H1 (cell line): ENCODE results near the gene TSPAN16. TPM values are rescaled to one million over a fixed set of nuclear protein-coding genes. Genes with fewer than 3 reads are reported as not detected.

Experiments
- CTCF ChIA-PET: fragments of 300-600 bp; sonication (Branson Sonifier 250); formaldehyde crosslinking; loops from one replicate; lab custom pipeline; 2021; ENCODE audit not compliant: partially characterized antibody; lab: Charles Lee
- POLR2A ChIA-PET: fragments of 300-600 bp; sonication (Branson Sonifier 250); formaldehyde crosslinking; loops from one replicate; lab custom pipeline; 2021; ENCODE audit warnings: inconsistent platforms; ENCODE audit not compliant: partially characterized antibody; lab: Charles Lee
- DNase-seq, 2 experiments: peaks; one replicate each; pipeline versions ENCODE4 v3.0.0 to v3.0.0-alpha.2; 2010 to 2022; ENCODE audit warnings: low spot score in 2 of 2, low read depth in 1 of 2, mixed read lengths in 1 of 2
- FAIRE-seq: peaks from 2 replicates; lab custom pipeline; 2011; peaks lifted over from hg19 to GRCh38; lab: Jason Lieb, UNC
- H2AFZ ChIP-seq: 2 replicates; pipeline ENCODE4 v1.8.1; 2012; ENCODE audit warnings: low read length, inconsistent platforms
- H2AK5ac ChIP-seq: 2 replicates; pipeline ENCODE4 v1.6.1; 2013; ENCODE audit warnings: low read depth, low read length
- H2BK120ac ChIP-seq: replicated peaks from 2 replicates; pipeline ENCODE3; 2013; ENCODE audit warnings: low read depth, low read length, inconsistent platforms
- H2BK12ac ChIP-seq: 2 replicates; pipeline ENCODE4 v1.6.1; 2013; ENCODE audit warnings: low read depth, low read length
- H2BK15ac ChIP-seq: 2 replicates; pipeline ENCODE4 v1.6.1; 2013; ENCODE audit warnings: low read length
- H2BK20ac ChIP-seq: 2 replicates; pipeline ENCODE4 v1.6.1; 2013; ENCODE audit warnings: low read length
- H2BK5ac ChIP-seq: 2 replicates; pipeline ENCODE4 v1.6.1; 2013; ENCODE audit warnings: low read depth, low read length
- H3K14ac ChIP-seq: 2 replicates; pipeline ENCODE4 v1.6.1; 2013; ENCODE audit warnings: inconsistent platforms; ENCODE audit not compliant: insufficient read length
- H3K18ac ChIP-seq: 2 replicates; pipeline ENCODE4 v1.6.1; 2013; ENCODE audit warnings: low read length; ENCODE audit errors: extremely low read depth
- H3K23ac ChIP-seq: 2 replicates; pipeline ENCODE4 v1.6.1; 2013; ENCODE audit warnings: inconsistent platforms; ENCODE audit not compliant: insufficient read length
- H3K23me2 ChIP-seq: 2 replicates; pipeline ENCODE4 v1.6.1; 2013; ENCODE audit warnings: low read depth, low read length
- H3K27ac ChIP-seq: 2 replicates; pipeline ENCODE4 v1.6.1; 2011; ENCODE audit warnings: low read depth, low read length, inconsistent platforms
- H3K27me3 ChIP-seq, 4 experiments: replicated peaks in 1 of 4; 1 replicate in 1 of 4; 2 replicates in 3 of 4; pipeline versions ENCODE4 v1.6.1 to v1.8.1; 2011 to 2013; ENCODE audit warnings: low read length in 3 of 4, mild to moderate bottlenecking in 3 of 4, inconsistent platforms in 2 of 4, mixed read lengths in 2 of 4, moderate library complexity in 1 of 4; ENCODE audit not compliant: control insufficient read depth in 3 of 4, insufficient read depth in 3 of 4; ENCODE audit errors: extremely low read depth in 1 of 4
- H3K36me3 ChIP-seq, 4 experiments: 2 replicates each; pipeline versions ENCODE4 v1.6.1 to v1.8.1; 2011 to 2013; ENCODE audit warnings: mild to moderate bottlenecking in 4 of 4, low read length in 3 of 4, moderate library complexity in 2 of 4, control low read depth in 1 of 4, inconsistent platforms in 1 of 4; ENCODE audit not compliant: insufficient read depth in 4 of 4, control insufficient read depth in 2 of 4
- H3K4ac ChIP-seq: replicated peaks from 2 replicates; pipeline ENCODE3; 2013; ENCODE audit warnings: low read length, low read depth, mixed read lengths, inconsistent platforms; ENCODE audit not compliant: insufficient read length
- H3K4me1 ChIP-seq, 4 experiments: replicated peaks in 1 of 4; 1 replicate in 1 of 4; 2 replicates in 3 of 4; pipeline versions ENCODE4 v1.6.1 to v1.8.1; 2011 to 2013; ENCODE audit warnings: low read length in 3 of 4, inconsistent platforms in 2 of 4, mixed read lengths in 1 of 4; ENCODE audit not compliant: insufficient read depth in 4 of 4, control insufficient read depth in 3 of 4
- H3K4me2 ChIP-seq, 2 experiments: 2 replicates each; pipeline versions ENCODE4 v1.6.1 to v1.8.1; 2011 to 2013; ENCODE audit warnings: low read depth in 2 of 2, low read length in 2 of 2, control low read depth in 1 of 2, inconsistent platforms in 1 of 2, mild to moderate bottlenecking in 1 of 2; ENCODE audit not compliant: insufficient read depth in 1 of 2
- H3K4me3 ChIP-seq, 4 experiments: fragments of 200-600, 300-600 bp in 1 of 4; sonication (generic), shearing (Covaris generic), sonication (Bioruptor Twin) in 1 of 4; 2 replicates each; pipeline versions ENCODE4 v1.5.1 to v1.8.1; 2011 to 2016; ENCODE audit warnings: low read length in 4 of 4, low read depth in 3 of 4, control low read depth in 2 of 4, inconsistent platforms in 2 of 4, mild to moderate bottlenecking in 2 of 4, mixed read lengths in 1 of 4, moderate library complexity in 1 of 4; ENCODE audit not compliant: insufficient read depth in 2 of 4; ENCODE audit errors: extremely low read depth in 1 of 4
- H3K56ac ChIP-seq: replicated peaks from 2 replicates; pipeline ENCODE3; 2013; ENCODE audit warnings: low read depth, mild to moderate bottlenecking, mixed read lengths, low read length, inconsistent platforms; ENCODE audit not compliant: insufficient read length
- H3K79me1 ChIP-seq: 2 replicates; pipeline ENCODE4 v1.6.1; 2013; ENCODE audit warnings: low read depth, low read length, control low read depth
- H3K79me2 ChIP-seq, 2 experiments: 2 replicates each; pipeline versions ENCODE4 v1.6.1 to v1.8.1; 2012 to 2013; ENCODE audit warnings: low read length in 2 of 2, mild to moderate bottlenecking in 2 of 2, inconsistent platforms in 1 of 2; ENCODE audit not compliant: insufficient read depth in 2 of 2, control insufficient read depth in 1 of 2
- H3K9ac ChIP-seq, 4 experiments: replicated peaks in 1 of 4; 1 replicate in 1 of 4; 2 replicates in 3 of 4; pipeline versions ENCODE4 v1.6.1 to v1.8.1; 2011 to 2013; ENCODE audit warnings: low read depth in 3 of 4, low read length in 3 of 4, control low read depth in 2 of 4, mild to moderate bottlenecking in 2 of 4, moderate library complexity in 2 of 4, inconsistent platforms in 1 of 4; ENCODE audit errors: extremely low read depth in 1 of 4
- H3K9me3 ChIP-seq, 2 experiments: 2 replicates each; pipeline versions ENCODE4 v1.6.1 to v1.8.1; 2012 to 2013; ENCODE audit warnings: mild to moderate bottlenecking in 2 of 2, moderate library complexity in 2 of 2, control low read depth in 1 of 2, inconsistent platforms in 1 of 2, low read depth in 1 of 2, low read length in 1 of 2, mixed read lengths in 1 of 2; ENCODE audit not compliant: insufficient read depth in 2 of 2
- H4K20me1 ChIP-seq, 2 experiments: replicated peaks in 1 of 2; 2 replicates each; pipeline versions ENCODE3 to v1.8.1; 2011 to 2013; ENCODE audit warnings: inconsistent platforms in 2 of 2, low read length in 2 of 2, mild to moderate bottlenecking in 1 of 2; ENCODE audit not compliant: insufficient read depth in 2 of 2, control insufficient read depth in 1 of 2
- H4K5ac ChIP-seq: 2 replicates; pipeline ENCODE4 v1.6.1; 2013; ENCODE audit warnings: low read length, low read depth, mixed read lengths, inconsistent platforms; ENCODE audit not compliant: insufficient read length
- H4K8ac ChIP-seq: 2 replicates; pipeline ENCODE4 v1.8.0; 2013; ENCODE audit warnings: mild to moderate bottlenecking, moderate library complexity, low read length, inconsistent platforms; ENCODE audit not compliant: insufficient read depth; ENCODE audit errors: extremely low read depth
- H4K91ac ChIP-seq: replicated peaks from 2 replicates; pipeline ENCODE3; 2013; ENCODE audit warnings: low read length, mixed read lengths, inconsistent platforms; ENCODE audit not compliant: insufficient read length
- TEAD4 ChIP-seq: IDR thresholded peaks from 2 replicates; pipeline ENCODE4 v1.6.1; 2012; ENCODE audit warnings: low read depth, low read length, inconsistent platforms, mixed read lengths
- WGBS, 2 experiments: shearing (Covaris generic) in 1 of 2; methylation state at CpG; one replicate each; pipeline versions ENCODE4 v1.1.6 to v1.1.7; 2013 to 2015; ENCODE audit warnings: low lambda C conversion rate in 2 of 2, mixed read lengths in 2 of 2, inconsistent platforms in 1 of 2, low coverage in 1 of 2, missing lambda C conversion rate in 1 of 2; ENCODE audit not compliant: insufficient replicate concordance in 2 of 2, insufficient coverage in 1 of 2, insufficient read length in 1 of 2; ENCODE audit errors: extremely low coverage in 1 of 2, missing lambda C conversion rate in 1 of 2; 5-methylcytosine and 5-hydroxymethylcytosine counted together
- polyA plus RNA-seq, 7 experiments: library from polyadenylated mRNA; depleted of rRNA in 3 of 7; stranded (reverse) in 5 of 7; unstranded in 2 of 7; fragments of >200 nt in 5 of 7; fragments of 200-250 nt in 2 of 7; gene quantifications; 1 replicate in 5 of 7; 2 replicates in 1 of 7; 4 replicates in 1 of 7; pipeline versions ENCODE4 v1.2.1 to v1.2.3, GENCODE V29; 2011 to 2013; ENCODE audit warnings: missing spikeins in 2 of 7, mixed read lengths in 2 of 7
- total RNA-seq: library from RNA; stranded (reverse); fragmentation: NEBNext Ultra II Directional; extraction: Animal tissue kit (Norgen Biotek cat#: 25700); gene quantifications from 2 replicates; pipeline ENCODE4 v1.2.1, GENCODE V29; 2021

The TSPAN16 gene
- total and polyA plus RNA-seq, 2 of the 8 experiments (the other 6 are each of a cell fraction or from before 2014, with no cell fraction given): not detected

GRCh38 chr19:11251650-11252314 lies 44.2 kb upstream of the TSPAN16 start:
- Histone ChIP-seq H2BK5ac (no peak overlapping the region), H4K20me1 (peaks cover 0 to 6% of the 10 kb centered on the region in 2 experiments), H3K18ac (no peak overlapping the region), H3K79me2 (no peaks in the 10 kb centered on the region), H3K56ac (no peak overlapping the region), H2BK20ac (no peak overlapping the region), H3K79me1 (no peaks in the 10 kb centered on the region), H3K23me2 (no peaks in the 10 kb centered on the region), H3K4me2 (no peak overlapping the region), H3K27me3 (no peaks in the 10 kb centered on the region), H3K4me1 (peaks cover 0 to 5% (median 0%) of the 10 kb centered on the region in 4 experiments; a peak in 3 of 7 replicates), H3K9me3 (no peaks in the 10 kb centered on the region), H3K23ac (no peak overlapping the region), H3K9ac (no peak overlapping the region), H3K27ac (no peak overlapping the region), H2AK5ac (no peak overlapping the region), H3K36me3 (peaks cover 4 to 20% (median 13%) of the 10 kb centered on the region in 4 experiments; a peak in 6 of 8 replicates), H2BK120ac (no peak overlapping the region), H4K91ac (no peak overlapping the region), H3K4ac (no peak overlapping the region), H4K5ac (no peak overlapping the region), H3K14ac (no peak overlapping the region), H2BK12ac (no peak overlapping the region), H3K4me3 (no peak overlapping the region), H4K8ac (no peak overlapping the region), H2BK15ac (no peak overlapping the region), H2AFZ (no peak overlapping the region)
- TF ChIP-seq TEAD4: no peak
- WGBS, 2 experiments: 91% methylated on average over 11 of the region's 11 CpGs; no CpG with 5 or more reads in 1 of the 2 experiments
- DNase-seq (no peak), FAIRE-seq (no peak)
- ChIA-PET CTCF (interaction anchor here (1.0 to 1.3 kb wide), 3 partner anchors 8 to 131 kb away, joined by 3 read pairs; no protein-coding TSS in a partner anchor), POLR2A (interaction anchor here (0.6 to 1.1 kb wide), 2 partner anchors 10 to 126 kb away, joined by 3 read pairs; no protein-coding TSS in a partner anchor)
